HuH-7.5 (cell line): Measurements from ENCODE around the gene DAB2IP.
"Not testable (repeated sequence)": the region's sequence is repeated elsewhere in the genome, so short reads cannot be mapped to it uniquely, and the experiment has no call there.

Source experiments
- DNase-seq: peaks from one replicate; pipeline ENCODE4 v3.0.0; 2011; ENCODE audit warnings: low spot score

Gene DAB2IP

GRCh38 chr9:121651295-121652020 is at the start of gene DAB2IP:
Gene DAB2IP, plus strand, starts transcription at chr9:121651634. Its CDS starts 142 bp downstream, at chr9:121651776.
- no peak for DNase-seq

GRCh38 chr9:121603028-121603427 is 48.4 kb upstream of the DAB2IP start:
- no peak for DNase-seq

GRCh38 chr9:121604242-121604641 is 47.2 kb upstream of the DAB2IP start:
- DNase-seq = no peak

DNA sequence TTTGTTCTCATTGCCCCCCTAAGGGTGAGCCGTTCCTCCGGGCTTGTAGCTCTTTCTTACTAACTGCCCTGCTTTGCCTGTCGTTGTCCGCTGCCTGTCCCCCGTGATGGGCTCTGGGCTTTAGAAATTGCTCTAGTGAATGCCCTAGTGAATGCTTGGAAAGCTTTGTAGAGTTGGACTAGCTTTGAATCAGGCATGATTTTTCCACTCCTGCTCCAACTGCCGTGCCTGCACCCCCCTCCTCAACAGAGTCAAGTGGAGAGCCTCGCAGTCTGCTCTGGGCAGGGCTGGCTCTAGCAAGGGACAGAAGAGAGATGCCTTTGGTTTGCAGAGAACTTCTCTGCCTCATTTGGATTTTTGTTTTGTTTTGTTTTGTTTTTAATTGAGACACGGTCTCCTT is 46.8 kb upstream of the DAB2IP start:
- DNase-seq = no peak

DNA sequence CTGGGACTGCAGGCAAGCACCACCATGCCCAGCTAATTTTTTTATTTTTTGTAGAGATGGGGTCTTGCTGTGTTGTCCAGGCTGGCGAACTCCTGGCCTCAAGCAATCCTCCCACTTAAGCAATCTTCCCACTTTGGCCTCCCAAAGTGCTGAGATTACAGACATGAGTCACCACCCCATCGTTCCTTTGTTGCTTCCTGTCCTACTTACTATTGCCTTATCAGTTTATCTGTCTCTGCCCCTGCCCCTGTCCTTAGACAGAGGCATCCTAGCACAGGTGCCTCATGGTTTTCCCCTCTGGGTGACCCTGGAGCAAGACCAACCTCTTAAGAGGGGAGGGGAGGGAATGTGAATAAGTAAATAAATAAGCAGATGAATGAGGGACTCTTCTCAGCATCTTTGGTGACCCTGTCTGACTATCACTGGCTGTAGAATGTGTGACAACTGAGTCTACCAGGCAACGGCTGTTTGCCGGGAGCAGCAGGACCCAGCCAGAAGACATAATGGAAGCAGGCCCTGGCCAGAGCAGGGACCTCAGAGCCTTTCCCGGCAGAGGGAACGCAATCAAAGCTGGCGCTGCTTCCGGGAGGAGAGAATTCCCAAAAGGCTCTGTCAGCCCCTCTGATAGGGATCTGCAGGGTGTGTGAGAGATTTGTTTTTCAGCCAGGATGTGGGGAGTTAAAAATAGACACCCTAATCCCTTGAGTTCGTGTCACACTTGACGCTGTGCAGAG is 43.8 kb upstream of the DAB2IP start:
- DNase-seq = no peak

GRCh38 chr9:121608168-121608853 is 43.1 kb upstream of the DAB2IP start:
- no peak for DNase-seq

DNA sequence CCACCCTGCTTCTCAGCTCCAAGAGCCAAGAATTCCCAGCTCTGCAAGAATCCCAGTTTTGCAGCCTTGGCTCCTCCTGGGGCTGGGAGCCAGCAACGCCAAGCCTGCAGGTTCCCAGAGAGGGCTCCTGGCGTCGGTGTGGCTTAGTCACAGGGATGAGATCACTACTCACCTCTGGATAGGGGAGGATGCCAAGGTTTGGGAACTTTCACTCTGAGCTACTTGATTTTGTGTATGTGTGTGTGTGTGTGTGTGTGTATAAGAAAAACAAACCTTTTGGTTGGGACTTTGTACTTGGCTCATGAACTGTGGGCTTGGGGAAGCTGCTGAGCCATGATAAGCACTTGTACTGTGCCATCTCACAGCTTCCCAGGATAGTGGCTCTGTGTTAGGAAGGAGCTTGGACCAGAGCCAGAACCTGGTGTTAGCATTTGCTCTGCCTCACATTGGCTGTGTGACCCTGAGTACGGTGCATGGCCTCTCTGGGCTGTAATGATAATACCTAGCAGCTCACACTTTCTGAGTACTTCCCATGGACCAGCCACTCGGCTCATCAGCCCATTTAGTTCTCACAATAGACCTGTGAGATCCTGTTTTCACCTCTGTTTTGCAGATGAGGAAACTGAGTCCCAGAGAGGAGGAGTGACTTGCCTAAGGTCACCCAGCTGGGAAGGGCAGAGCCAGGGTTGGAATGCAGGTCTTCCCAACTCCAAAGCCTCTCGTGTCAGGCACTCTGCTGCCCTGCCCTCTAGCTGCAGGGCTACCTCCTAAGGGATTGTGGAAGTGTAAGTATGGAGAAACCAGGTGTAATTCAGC is 41.4 kb upstream of the DAB2IP start:
- DNase-seq = no peak

GRCh38 chr9:121610638-121610953 is 40.8 kb upstream of the DAB2IP start:
- DNase-seq = no peak

DNA sequence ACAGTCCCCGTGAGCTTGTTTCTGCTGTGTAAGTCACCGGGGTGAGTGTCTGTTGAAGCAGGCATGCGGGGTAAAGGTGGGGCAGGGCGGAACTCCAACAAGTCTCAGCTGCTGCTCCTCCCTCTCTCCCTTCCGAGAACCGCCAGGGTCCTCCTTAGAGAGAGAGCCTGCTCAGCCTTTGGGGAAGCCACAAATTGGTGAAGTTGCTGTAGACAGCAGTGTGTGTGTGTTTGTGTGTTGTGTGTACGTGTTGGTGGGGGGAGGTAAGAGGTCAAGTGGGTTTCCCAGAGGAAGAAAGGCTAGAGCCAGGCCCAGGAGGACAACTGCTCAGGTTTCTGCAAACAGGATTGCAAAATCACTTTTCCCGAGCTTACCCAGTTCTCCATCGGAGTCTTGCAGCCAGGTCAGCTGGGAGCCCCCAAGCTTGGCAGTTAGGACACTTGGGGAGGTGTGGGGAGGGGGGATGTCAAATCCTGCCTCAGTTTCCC is 38.9 kb upstream of the DAB2IP start:
- no peak for DNase-seq

DNA sequence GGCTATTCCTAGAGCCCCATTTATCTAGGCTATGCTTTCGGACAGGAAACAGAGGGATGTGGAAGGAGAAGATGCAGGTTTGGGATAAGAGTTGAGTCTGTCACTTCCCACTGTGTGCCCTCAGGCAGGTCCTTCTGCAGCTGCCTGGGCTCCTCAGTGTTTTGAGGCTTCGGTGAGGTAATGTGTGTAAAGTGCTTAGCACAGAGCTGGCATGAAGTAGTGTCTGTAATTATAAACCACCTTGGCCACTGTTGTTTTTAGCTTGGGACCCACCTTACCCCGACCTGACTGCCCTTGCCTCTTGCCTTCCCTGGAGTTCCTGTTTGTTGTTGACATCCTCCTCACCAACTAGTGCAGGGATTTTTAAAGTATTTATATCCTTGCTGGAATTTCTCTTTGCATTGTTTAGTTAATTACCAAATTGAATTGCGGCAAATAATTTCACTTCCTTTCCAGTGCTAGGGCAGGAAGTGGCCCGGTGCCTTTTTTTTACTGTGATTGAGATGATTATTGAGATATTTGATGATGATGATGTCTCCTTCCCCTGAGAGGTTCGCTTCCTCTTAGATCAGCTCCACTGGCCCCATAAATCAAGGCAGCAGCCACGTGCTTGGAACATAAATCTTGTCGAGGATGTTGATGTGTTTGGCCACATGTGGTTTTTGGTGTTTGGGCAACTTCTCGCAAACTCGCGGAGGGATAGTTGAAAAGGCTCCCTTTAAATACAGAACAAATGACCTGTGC is 38.3 kb upstream of the DAB2IP start:
- DNase-seq = no peak

GRCh38 chr9:121616123-121616755 is 35.2 kb upstream of the DAB2IP start:
- DNase-seq = no peak

GRCh38 chr9:121618504-121618903 is 32.9 kb upstream of the DAB2IP start:
- DNase-seq = no peak

DNA sequence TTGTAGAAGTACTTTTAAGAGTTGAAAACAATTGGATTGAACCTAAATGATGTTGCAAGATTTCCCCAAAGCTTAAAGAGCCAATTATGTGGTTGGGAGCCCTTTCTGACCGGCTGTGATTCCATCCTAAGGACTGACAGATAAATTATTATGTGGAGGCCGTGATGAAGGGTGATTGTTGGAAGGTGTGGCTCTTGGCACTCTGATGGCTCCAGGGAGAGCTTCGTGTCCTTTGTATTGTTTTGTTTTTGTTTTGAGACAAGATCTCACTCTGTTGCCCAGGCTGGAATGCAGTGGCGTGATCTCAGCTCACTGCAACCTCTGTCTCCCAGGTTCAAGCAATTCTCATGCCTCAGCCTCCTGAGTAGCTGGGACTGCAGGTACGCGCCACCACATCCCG is 32.5 kb upstream of the DAB2IP start:
- DNase-seq = not testable (repeated sequence)

DNA sequence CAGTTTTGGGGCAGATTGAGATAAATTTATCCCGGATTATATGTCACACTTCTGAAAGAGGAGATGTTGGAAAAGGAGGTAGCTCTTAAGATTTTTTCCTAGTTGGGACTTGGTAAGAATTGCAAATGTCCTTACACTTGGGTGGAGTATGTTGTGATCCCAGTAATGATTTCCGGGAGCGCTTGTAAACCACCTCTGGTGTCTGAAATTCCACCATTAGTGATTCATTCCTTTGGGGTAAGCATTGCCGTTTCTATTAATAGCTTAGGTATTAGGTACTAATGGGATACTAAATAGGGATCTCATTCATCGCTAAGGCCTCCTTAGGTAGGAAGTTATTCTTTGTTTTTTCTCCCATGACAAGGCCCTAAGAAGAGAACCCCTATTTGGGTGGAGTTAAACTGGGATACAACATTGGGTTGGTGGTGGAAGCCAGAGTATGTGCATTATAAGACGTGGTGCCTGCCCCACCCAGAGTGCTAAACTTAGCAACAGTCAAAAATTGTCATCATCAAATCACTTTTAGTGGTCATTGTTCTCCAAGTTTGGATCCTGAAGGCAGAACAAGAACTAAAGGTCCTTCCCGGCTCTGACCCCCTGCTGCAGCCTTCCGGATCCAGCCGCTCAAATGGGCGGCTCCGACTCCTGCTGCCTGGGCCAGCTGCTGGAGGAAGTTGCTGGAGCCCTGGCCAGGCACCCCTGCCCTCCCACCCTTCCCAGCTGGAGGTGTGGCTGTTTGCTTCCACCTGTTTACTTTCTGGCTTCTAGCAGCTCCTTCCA is 31.7 kb upstream of the DAB2IP start:
- no peak for DNase-seq

GRCh38 chr9:121620325-121620673 is 31.1 kb upstream of the DAB2IP start:
- DNase-seq = no peak

GRCh38 chr9:121620777-121621449 is 30.5 kb upstream of the DAB2IP start:
- DNase-seq = peak; percentile 56

- DNase-seq = no peak
Measured at GRCh38 chr9:121622387-121623203, 28.8 kb upstream of the DAB2IP start.

GRCh38 chr9:121623430-121623829 is 28.0 kb upstream of the DAB2IP start:
- not testable (repeated sequence) for DNase-seq

DNA sequence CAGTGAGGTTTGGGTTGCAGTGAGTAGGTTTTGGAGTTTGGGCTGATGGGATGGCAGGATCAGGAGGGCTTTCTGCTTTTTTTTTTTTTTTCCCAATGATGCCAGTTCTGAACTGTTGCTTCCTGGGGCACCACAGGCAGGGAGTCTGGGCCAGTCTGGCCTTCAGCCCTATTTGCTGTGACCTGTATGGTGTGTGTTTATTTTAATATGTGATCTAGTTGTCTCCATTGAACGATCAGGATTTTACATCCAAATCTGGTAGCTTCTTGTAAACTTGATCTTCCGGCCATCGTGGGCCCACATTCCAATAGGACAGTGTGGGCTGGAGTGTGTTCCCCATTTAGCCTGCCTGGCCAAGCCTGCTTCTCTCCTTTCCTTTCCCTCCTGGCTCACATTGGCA is 25.8 kb upstream of the DAB2IP start:
- no peak for DNase-seq
